NT2/D1 (cell line): ENCODE data around the gene TBCK.

Source experiments
- SUZ12 ChIP-seq: IDR thresholded peaks from 2 replicates; pipeline ENCODE4 v1.6.1; 2011; ENCODE audit not compliant: insufficient read length, insufficient read depth; ENCODE audit errors: extremely low read depth
- YY1 ChIP-seq: IDR thresholded peaks from 2 replicates; pipeline ENCODE4 v1.6.1; 2011; ENCODE audit not compliant: insufficient read length, insufficient read depth
- ZNF274 ChIP-seq: IDR thresholded peaks from 2 replicates; pipeline ENCODE4 v1.6.1; 2011; ENCODE audit warnings: mild to moderate bottlenecking, low read depth, low read length

GRCh38 chr4:106208481-106209460 is 107.2 kb downstream of the TBCK start:
- no peak for TF ChIP-seq YY1
- no peak for TF ChIP-seq ZNF274
- TF ChIP-seq SUZ12: no peak
